Measurements from ENCODE around the gene E4F1.

Gene E4F1

DNA sequence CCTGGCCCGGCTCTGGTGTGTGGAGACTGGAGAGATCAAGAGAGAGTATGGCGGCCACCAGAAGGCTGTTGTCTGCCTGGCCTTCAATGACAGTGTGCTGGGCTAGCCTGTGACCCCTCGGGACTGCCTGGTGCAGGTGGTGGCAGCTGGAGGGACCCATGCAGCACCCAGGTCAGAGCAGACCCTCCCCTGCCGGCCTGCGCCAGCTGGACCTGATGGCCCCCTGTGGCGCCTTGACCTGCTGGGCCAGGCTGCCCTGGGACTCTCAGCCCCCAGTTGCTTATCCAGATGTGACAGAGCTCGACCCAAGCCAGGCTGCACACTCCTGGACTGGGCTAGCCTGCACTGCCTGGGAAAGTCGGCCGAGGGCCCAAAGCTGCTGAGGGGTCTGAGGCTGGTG is 14.6 kb upstream of the E4F1 start:
- no peak for DNase-seq

DNA sequence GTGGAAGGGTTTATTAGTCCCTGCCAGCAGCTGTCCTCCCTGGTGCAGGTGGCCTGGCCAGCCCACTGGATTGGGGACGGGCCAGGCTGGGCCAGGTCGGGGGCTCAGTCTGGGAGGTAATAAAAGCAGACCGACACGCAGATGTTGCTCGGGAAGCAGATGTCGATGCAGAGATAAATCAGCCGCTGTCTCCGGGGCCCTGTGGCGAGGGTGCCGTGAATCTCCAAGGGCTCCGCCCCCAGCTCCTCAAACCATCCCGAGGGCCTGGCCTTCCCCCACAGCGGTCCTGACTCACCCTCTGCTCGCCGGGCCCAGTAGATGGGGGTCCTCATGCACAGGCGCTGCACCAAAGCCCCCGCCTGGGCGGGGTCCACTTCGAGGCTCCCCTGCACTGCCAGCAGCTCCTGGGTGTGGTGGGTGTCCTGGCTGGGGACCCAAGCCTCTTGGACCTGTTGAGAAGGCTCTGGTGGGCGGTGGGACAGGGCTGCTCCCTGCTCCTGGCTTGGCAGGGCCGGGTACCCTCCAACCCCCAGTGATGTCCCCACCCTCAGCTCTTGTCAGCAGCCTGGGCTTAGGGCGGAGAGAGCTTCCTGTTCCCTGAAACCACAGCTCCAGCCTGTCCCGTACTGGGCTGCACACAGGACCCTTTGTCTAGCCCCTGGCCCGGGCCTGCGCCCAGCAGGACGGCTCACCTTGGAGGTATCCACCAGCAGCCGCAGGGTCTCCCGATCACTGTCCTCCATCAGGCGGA is 14.0 kb upstream of the E4F1 start:
- no peak for DNase-seq

DNA sequence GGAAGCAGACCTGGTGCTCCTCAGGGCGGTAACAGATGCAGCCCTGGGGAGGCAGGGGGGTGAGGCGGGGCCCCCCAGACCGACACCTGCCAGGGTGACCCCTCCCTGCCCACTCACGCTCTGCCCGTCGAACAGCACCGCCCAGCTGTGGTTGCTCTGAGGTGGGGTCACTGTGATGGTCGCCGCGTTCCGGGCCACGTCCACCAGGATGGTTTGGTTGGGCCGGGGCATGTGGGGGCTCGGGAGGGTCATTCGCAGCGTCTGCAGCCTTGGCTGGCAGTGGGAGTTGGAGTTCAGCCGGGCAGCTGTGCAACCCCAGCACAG is 13.4 kb upstream of the E4F1 start:
- DNase-seq = no peak

DNA sequence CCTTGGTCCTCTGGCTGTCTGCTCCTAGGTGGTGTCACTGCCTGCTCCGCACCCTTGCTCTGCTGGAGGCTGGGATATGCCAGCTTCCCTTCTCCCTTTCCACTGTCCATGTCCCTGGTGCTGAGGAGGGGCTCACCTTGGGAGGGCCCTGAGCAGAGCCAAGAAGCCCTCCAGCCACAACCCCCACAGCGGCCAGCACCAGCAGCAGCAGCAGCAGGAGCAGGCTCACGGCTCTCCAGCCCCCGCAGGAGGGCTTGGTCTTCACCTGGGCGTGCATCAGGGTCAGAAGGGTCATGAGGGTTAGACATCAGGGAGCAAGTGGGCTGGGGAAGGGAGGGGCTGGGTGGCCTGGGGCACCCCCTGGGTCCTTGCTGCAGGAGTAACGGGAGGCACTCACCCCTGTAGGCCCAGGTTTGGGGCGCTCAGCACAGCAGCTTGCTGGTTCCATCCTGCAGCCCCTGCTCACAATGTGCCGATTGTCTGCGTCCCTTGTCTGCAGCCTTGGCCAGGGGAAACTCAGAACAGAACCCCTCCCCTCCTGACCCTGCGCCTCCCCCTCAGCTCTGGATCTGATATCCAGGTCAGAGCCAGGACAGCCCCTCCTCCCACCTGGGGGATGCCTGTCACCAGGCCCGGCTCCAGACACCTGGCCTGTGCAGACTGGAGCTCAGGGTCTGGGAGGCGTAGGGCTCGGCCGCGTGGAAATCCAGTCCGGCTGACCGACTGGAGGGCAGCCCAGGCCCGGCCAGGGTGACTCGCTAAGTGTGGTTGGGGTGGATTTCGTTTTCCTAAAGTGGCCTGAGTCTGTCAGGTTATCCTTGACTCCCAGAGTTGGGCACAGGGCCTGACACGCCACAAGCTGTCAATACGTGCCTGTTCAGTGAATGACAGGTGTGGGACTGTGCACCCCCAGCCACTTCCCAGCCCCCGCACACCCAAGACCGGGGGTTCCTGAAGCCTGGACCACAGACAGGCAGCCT is 12.7 kb upstream of the E4F1 start, which contains the start of gene BRICD5:
Gene BRICD5 (minus strand): TSS at position 478 of the 980 bp plus-strand sequence. CDS start 30 bp downstream, at position 448.
- DNase-seq = no peak

DNA sequence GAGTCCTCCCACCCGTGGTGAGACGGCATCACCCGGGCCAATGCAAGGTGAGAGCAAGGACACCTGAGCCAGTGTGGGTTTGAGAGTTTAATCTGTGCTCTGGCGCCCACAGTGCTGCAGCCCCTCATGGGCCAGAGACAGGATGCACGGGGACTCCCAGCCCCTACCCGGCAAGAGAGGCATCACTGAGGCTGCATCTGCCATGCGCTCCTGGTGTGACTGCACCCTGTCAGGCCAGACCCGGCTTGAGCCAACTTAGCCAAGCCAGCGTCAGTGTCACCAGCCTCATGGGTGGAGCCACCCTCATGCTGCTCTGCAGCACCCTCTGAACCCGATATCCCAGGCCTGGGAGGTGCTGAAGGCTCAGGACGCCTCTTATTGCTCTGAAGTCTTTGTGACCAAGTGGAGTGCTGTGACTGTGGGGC is 11.5 kb upstream of the E4F1 start:
- DNase-seq = no peak

DNA sequence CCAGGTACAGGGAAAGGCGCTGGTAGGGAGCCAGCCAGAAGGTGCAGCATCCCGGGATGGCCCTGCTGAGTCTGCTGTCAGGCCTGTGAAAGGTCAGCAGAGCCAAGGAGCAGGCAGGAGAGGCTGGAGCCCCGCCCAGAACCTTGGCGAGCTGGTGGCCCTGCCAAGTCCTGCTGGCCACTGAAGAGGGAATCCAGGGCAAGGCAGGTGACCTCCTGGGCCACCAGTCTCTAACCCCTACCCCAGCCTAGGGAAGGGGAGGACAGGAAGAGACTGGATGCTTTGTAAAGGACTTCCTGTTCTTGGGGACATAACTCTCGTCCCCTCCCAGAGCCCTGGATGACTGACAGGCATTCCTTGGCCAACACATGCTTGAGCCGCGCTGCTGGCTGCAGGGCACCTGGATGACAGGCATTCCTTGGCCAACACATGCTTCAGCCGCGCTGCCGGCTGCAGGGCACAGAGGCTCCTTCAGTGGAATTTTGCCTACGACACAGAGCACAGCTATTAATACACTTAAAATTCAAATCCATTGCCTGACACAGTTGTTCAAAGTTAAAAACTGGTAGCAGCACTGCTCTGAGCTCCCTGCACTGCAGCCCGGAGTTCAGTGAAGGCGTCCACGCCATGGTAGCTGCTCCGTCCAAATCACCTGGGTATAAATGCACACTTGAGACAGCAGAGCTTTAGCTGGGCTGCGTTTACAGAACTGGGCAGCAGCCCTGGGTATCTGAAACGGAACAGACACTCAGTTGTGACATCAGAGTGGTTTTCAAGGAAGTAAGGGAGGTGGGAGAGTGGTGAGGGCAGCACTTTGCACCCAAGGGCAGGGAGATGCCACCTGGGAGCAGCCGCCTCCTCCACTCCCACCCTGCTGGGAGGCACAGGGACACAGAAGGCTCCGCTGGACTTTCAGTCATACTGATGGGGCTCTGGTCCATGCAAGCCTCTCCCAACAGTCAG is 10.7 kb upstream of the E4F1 start:
- DNase-seq = no peak

DNA sequence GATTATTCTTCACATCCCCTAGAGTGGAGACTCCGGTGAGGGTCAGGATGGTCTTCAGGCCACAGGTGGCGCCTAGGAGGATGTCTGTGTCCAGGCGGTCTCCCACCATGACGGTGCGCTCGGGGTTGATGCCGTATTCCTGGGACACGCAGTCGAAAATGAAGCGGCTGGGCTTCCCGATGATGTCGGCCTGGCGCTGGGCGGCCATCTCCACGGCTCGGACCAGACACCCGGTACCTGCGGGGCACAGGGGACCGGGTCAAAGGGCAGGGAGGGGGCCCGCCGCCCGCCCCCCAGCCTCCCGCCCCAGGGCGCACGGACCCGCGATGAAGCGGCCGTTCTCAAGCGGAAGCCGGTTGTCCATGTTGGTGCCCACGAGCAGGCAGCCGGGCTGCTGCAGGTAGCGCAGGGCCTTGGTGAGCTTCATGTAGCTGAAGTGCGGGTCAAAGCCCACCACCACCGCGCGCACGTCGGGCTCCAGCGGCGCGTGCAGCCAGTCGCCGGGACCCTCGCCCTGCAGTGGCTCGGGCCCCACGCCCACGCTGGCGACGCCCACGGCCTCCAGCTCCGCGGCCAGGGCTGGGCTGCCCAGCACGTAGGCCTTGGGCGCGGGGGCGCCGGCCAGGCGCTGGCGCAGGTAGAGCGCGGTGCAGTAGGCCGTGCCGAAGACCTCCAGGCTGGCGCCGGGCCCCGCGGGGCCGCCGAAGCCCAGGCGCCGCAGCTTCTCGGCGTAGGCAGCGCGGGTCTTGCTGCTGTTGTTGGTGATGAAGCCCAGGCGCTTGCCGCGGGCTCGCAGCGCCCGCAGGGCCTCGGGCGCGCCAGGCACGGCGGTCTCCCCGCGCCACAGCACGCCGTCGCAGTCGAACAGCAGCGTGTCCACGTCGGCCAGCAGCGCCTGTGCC is 9.3 kb upstream of the E4F1 start:
- DNase-seq = no peak

DNA sequence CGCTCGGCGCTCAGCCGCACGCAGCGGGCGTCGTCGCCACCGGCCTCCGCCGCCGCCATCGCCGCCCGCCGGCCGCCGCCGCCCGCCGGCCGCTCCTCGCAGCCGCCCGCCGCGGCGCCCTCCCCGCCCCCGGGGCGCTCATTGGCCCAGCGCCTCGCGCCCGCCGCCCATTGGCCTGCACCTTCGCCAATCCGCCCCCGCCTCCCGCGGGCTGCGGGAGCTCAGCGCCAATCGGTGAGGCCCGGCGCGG is 8.7 kb upstream of the E4F1 start, which contains the start of gene PGP:
Gene PGP (minus strand): TSS at position 122 of the 250 bp plus-strand sequence. CDS start 63 bp downstream, at position 59.
- DNase-seq = no peak

DNA sequence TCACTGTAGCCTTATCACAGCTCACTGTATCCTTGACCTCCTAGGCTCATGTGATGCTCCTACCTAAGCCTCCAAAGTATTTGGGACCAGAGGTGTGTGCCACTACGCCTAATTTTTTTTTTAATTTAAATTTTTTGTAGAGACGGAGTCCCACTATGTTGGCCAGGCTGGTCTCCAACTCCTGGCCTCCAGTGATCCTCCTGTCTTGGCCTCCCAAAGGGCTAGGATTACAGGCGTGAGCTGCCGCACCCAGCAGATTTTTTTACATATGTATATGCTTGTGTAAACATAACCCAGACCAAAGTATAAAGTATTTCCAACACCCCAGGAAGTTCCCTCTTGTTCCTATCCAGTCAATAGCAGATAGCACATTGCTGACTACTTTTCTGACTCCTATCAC is 7.1 kb upstream of the E4F1 start:
- no peak for DNase-seq

DNA sequence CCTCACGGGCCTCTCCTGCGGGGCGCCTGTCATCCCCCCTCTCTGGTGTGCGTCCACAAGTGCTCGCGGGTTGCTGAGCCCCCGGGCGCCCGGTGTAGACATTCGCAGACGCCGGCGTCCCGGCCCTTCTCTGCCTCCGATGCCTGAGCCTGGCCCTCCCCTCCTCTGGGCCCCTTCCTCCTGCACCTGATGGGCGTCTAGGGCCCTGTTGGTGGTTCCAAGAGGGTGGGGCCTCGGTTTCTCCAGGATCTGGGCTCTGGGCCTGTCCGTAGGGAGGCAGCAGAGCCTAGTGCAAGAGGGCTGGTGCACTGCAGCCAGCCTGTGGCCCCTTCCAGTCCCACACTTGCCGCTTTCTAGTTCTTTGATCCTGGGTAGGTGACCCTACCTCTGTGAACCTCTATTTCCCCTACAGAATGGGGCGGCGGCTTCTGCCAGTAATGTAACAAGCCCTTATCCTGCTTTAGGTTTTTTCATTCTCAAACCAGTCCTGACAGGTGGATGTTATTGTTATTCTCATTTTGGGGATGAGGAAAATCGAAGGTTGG is 623 bp downstream of the E4F1 start:
- DNase-seq = peak; percentile 42

DNA sequence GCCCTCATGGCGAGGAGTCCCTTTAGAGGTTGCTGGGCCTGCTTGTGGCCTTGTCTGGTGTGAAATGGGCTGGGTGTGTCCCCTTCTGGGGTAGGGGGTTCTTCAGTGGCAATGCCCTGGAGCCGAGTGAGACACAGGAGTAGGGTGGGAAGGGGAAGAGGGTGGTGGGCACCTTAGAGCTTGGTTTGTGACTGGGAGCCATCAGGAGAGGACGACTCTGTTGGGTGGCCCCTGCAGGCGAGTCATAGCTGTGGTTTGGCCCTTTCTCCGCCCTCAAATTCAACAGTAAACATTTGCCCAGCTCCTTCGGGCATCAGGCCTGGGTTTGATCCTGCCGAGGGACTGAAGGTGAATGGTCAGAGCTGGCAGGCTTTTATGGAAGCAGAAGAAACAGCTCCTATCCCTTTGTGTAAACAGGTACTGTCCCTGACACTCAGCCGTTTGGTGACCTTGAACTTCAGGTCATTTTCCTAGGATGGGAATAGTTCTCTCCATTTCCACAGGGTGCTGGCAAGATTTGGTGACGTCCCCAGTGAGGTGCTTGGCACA is 2.9 kb downstream of the E4F1 start:
- DNase-seq = no peak

DNA sequence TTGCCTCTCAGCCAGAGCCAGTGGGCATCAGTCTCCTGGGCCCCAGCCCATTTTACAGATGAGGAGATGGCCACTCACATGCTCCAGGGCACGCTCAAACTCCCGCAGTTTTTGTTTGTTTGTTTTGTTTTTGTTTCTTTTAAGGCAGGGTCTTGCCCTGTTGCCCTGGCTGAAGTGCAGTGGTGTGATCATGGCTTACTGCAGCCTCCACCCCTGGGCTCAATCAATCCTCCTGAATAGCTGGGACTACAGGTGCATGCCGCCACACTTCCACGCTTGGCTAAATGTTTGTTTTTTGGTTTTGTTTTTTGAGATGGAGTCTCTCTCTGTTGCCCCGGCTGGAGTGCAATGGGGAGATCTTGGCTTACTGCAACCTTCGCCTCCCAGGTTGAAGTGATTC is 3.5 kb downstream of the E4F1 start:
- no peak for DNase-seq

DNA sequence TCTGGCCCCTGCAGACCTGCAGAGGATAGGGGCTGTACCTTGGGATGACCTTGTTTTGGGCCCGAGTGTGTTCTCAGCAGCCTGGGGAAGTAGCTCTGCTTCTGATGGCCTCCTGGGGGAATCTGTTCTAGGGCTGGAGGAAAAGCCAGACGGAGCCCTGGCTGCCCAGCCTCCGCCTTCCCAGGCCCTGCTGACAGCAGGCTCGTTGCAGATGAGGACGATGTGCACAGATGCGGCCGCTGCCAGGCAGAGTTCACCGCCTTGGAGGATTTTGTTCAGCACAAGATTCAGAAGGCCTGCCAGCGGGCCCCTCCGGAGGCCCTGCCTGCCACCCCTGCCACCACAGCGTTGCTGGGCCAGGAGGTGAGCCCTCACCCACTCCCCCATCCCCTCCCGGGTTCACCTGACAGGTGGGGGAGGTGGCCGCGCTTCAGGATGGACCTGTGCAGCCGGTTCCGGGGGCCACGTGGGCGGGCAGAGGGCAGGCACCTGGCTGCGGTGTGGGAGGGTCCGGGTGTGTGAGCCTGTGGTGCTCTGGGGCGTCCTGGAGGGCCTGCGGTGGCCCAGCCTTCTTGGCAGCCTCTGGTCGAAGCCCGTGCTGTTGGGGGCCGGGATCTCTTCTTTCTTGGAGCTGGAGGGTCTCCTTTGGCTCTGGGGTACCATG is 4.9 kb downstream of the E4F1 start:
- DNase-seq = no peak

DNA sequence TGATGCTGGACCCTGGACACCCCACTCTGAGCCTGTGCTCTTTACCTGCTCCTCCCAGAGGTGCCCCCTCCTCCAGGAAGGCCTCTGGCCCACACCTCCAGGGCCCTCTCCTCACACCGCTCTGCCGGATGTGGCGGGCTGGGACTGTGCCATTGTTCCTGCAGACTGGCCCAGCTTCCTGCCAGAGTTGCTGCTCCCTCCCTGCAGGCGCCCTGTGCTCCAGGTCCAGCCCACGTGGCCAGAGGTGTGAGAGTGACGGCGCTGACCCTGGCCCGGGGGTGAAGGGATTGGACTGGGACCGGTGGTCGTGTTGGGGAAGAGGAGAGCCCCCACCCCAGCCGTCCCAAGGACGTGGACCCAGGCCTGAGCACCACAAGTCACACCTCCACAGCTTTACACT is 5.7 kb downstream of the E4F1 start:
- no peak for DNase-seq

DNA sequence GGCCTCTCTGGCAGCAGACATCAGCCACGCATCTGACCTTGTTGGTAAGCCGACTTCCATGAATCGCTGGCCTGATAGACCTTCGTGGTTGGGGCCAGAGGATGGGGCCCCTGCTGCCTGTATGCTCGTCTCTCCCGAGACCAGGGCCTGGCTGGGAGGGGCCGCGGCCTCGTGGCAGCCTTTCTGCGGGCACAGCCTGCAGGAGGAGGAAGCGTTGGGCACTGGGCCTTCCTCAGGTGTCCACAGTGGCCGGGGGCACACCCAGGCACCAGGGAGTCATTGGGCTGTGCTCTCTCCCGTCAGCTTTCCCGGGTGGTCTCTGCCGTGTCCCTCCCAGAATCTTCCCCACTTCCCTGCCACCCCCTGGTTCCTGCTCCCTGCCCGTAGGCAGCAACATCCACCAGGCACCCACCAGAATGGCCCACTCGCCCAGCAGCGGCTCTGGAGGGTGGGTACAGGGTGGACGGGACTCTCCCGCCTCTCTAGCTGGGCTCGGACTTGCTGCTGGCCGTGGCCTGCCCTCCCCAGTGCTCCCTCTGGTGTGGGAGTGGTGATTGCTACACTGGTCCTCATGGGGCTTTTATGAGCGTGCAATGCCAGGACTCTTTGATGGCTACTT is 6.3 kb downstream of the E4F1 start:
- no peak for DNase-seq

DNA sequence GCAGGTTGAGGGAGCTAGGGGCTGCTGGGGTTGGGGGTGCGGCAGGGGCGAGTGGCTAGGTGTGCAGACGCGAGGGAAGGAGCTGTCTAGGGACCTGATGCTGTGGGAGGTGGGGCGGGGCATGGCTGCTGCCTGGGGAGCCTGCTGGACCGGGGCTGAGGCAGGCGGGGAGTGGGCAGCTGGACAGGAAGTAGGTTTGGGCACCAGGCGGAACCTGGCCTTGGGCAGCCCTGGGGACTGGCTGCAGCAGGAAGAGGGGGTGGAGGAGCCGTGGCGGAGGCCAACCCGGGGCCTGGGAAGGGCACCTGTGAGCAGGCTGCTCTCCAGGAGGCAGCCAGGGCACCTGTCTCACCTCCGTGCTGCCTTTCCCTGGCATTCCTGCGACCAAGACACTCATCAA is 7.0 kb downstream of the E4F1 start:
- no peak for DNase-seq

DNA sequence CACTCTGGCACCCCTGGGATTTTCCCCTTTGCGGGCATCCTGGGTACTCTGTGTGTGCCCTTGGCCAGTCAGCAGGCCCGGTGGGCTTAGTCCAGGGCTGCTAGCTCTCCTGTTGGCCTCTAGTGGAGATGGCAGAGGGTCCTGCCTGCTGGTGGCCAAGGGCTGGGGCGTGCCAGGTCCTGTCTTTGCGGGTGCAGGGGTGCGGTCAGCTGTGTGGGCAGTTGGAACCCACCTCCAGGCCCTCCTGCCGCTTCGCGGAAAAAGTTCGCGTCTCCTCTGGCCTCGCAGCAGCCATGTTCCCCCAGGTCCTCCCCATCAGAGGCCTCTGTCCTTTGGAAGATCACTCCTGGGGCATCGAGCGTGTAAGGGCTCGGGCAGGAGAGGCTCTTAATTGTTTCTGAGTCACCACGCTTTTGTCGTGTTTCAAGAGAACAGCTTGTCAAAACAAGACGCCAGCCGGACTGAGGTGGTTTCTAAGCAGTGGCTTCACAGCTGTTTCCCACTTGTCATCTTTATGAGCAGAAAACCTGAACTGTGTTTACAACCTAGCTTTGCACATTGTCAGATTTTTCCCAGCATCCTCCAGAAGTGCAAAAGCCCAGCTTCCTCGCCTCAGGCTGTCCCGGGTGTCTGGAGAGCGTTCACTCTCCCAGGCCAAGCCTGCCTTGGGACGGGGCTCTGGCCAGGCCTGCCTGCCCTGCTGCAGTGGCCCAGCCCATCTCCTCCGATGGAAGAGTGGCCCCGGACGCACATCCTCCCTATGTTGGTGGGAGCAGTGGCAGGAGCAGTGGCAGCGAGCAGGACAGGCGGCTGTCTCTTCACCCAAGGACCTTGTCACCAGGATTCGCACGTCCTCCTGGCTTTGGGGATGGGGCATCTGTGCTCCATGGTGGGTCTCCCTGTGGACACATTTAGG is 7.9 kb downstream of the E4F1 start:
- DNase-seq = no peak

DNA sequence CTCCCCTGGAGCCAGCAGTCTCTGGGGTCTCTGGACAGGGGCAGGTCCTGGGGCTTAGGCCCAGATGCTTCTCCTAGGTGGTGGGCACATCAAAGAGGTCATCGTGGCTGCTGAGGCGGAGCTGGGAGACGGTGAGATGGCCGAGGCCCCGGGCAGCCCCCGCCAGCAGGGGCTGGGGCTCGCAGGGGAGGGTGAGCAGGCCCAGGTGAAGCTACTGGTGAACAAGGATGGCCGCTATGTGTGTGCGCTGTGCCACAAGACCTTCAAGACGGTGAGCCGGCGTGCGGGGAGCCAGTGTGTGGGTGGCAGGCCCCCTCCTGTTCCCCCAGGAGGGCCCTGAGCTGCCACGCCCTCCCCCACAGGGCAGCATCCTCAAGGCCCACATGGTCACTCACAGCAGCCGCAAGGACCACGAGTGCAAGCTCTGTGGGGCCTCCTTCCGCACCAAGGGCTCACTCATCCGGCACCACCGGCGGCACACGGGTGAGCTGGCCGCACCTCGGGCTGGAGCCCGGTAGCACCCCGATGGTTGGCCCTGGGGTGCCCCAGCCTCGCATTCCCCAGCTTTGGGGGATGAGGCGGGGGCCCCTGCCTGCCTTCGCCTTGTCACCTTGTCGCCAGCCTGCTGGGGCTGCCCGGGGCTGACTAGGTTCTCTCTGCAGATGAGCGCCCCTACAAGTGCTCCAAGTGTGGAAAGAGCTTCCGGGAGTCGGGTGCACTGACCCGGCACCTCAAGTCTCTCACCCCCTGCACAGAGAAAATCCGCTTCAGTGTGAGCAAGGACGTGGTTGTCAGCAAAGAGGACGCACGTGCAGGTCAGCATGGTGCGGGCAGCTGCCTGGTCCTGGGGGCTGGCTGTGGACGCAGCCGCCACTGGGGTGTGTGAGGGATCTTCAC is 9.0 kb downstream of the E4F1 start:
- no peak for DNase-seq
